Measurements from ENCODE around the gene AFAP1L2.

- TF ChIP-seq, protein P1, sequence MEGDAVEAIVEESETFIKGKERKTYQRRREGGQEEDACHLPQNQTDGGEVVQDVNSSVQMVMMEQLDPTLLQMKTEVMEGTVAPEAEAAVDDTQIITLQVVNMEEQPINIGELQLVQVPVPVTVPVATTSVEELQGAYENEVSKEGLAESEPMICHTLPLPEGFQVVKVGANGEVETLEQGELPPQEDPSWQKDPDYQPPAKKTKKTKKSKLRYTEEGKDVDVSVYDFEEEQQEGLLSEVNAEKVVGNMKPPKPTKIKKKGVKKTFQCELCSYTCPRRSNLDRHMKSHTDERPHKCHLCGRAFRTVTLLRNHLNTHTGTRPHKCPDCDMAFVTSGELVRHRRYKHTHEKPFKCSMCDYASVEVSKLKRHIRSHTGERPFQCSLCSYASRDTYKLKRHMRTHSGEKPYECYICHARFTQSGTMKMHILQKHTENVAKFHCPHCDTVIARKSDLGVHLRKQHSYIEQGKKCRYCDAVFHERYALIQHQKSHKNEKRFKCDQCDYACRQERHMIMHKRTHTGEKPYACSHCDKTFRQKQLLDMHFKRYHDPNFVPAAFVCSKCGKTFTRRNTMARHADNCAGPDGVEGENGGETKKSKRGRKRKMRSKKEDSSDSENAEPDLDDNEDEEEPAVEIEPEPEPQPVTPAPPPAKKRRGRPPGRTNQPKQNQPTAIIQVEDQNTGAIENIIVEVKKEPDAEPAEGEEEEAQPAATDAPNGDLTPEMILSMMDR (conservative IDR thresholded peaks at IDR 0.05; ENCODE audit: low read depth, low read length) = no peak
- TF ChIP-seq EZH2 (IDR thresholded peaks at IDR 0.05; ENCODE audit: borderline replicate concordance, low read depth, low read length, poor library complexity, severe bottlenecking) = no peak
Measured at GRCh38 chr10:114329634-114330365, 74.5 kb downstream of the AFAP1L2 start.

Measured in A673 (cell line).